K562 (cell line): Measurements from ENCODE around the gene ACSL6. TPM values are rescaled to one million over a fixed set of nuclear protein-coding genes. Genes with fewer than 3 reads are reported as not detected.

ENCODE experiments used
- AFF4 ChIP-seq: sonication (generic); formaldehyde crosslinking; IDR thresholded peaks from 2 replicates; pipeline ENCODE4 v1.8.0; 2023; ENCODE audit warnings: mild to moderate bottlenecking, missing genetic modification reagents
- CBFA2T2 ChIP-seq: fragments of 450-650 bp; conservative IDR thresholded peaks from 2 replicates; pipeline ENCODE4 v1.6.1; 2017; ENCODE audit warnings: mild to moderate bottlenecking
- ETV6 ChIP-seq, 3 experiments: fragments of 150-350 bp in 1 of 3; sonication (generic) in 1 of 3; formaldehyde crosslinking in 1 of 3; IDR thresholded peaks; 2 replicates each; pipeline versions ENCODE4 v1.6.1 to v1.8.0; 2014 to 2022; ENCODE audit warnings: borderline replicate concordance in 2 of 3, low read depth in 2 of 3, antibody characterized with exemption in 1 of 3, low read length in 1 of 3, mild to moderate bottlenecking in 1 of 3, missing genetic modification reagents in 1 of 3
- FUS ChIP-seq: fragments of 200-400 bp; formaldehyde crosslinking; optimal IDR thresholded peaks from 2 replicates; pipeline ENCODE3; 2017; ENCODE audit warnings: low read depth, low read length
- MAX ChIP-seq: sonication (generic); formaldehyde crosslinking; IDR thresholded peaks from 2 replicates; pipeline ENCODE4 v1.9.0; 2022; ENCODE audit warnings: mild to moderate bottlenecking, missing genetic modification reagents
- MITF ChIP-seq: IDR thresholded peaks from 2 replicates; pipeline ENCODE4 v1.6.1; 2014; ENCODE audit warnings: antibody characterized with exemption
- NCOA2 ChIP-seq, 2 experiments: fragments of 450-650 bp; IDR thresholded peaks; 2 replicates each; pipeline ENCODE4 v1.6.1; 2018; ENCODE audit warnings: mild to moderate bottlenecking in 2 of 2, moderate library complexity in 1 of 2; ENCODE audit not compliant: partially characterized antibody in 2 of 2
- NCOA4 ChIP-seq: fragments of 450-650 bp; IDR thresholded peaks from 2 replicates; pipeline ENCODE4 v1.6.1; 2018; ENCODE audit warnings: mild to moderate bottlenecking; ENCODE audit not compliant: partially characterized antibody
- NCOR1 ChIP-seq: fragments of 450-650 bp; IDR thresholded peaks from 2 replicates; pipeline ENCODE4 v1.6.1; 2016; ENCODE audit warnings: mild to moderate bottlenecking, moderate library complexity
- NEUROD1 ChIP-seq: fragments of 150-350 bp; IDR thresholded peaks from 2 replicates; pipeline ENCODE4 v1.6.1; 2014; ENCODE audit warnings: borderline replicate concordance, low read length, low read depth; ENCODE audit not compliant: partially characterized antibody
- NONO ChIP-seq, 2 experiments: fragments of 200-400 bp in 1 of 2; fragments of 450-650 bp in 1 of 2; formaldehyde crosslinking in 1 of 2; IDR thresholded peaks; 2 replicates each; pipeline ENCODE4 v1.6.1; 2017; ENCODE audit warnings: low read depth in 2 of 2, mild to moderate bottlenecking in 2 of 2, moderate library complexity in 2 of 2, low read length in 1 of 2
- NR1H2 ChIP-seq: sonication (generic); formaldehyde crosslinking; IDR thresholded peaks from 2 replicates; pipeline ENCODE4 v1.4.0; 2020; ENCODE audit warnings: mild to moderate bottlenecking, missing genetic modification reagents
- SNRNP70 ChIP-seq: fragments of 200-400 bp; formaldehyde crosslinking; optimal IDR thresholded peaks from 2 replicates; pipeline ENCODE3; 2017; ENCODE audit warnings: low read depth, low read length
- STAT5A ChIP-seq: IDR thresholded peaks from 2 replicates; pipeline ENCODE4 v1.6.1; 2012; ENCODE audit warnings: low read length, inconsistent platforms, borderline replicate concordance
- ZNF609 ChIP-seq: sonication (generic); formaldehyde crosslinking; IDR thresholded peaks from 2 replicates; pipeline ENCODE4 v1.8.1; 2023; ENCODE audit warnings: missing genetic modification reagents, mild to moderate bottlenecking, borderline replicate concordance
- polyA plus RNA-seq, 8 experiments: library from polyadenylated mRNA; depleted of rRNA in 4 of 8; stranded (reverse) in 5 of 8; unstranded in 3 of 8; fragments of >200 nt; fragmentation: Nextera tagmentation in 2 of 8; fragmentation: Illumina TruSeq in 1 of 8; extraction: Ambion mirVana in 2 of 8; extraction: Trizol in 1 of 8; gene quantifications; 2 replicates each; pipeline versions ENCODE4 v1.2.1 to v1.2.3, GENCODE V29; 2011 to 2014; ENCODE audit warnings: inconsistent platforms in 1 of 8, missing spikeins in 1 of 8
- total RNA-seq, 7 experiments: library from RNA; depleted of rRNA in 6 of 7; stranded (reverse); fragments of >200 nt in 6 of 7; fragmentation: Illumina TruSeq in 2 of 7; extraction: Trizol in 2 of 7; gene quantifications; 2 replicates each; pipeline versions ENCODE4 v1.2.1 to v1.2.3, GENCODE V29; 2011 to 2021; ENCODE audit warnings: low replicate concordance in 1 of 7

Gene ACSL6
- total and polyA plus RNA-seq, 9 of the 15 experiments (the other 6 are each of a cell fraction or from before 2014, with no cell fraction given): 0.50 to 1.5 (median 0.69) TPM

- peak; percentile 53 for TF ChIP-seq NEUROD1
- TF ChIP-seq CBFA2T2: peak; percentile 97
- no peak for TF ChIP-seq NCOA2 (IDR thresholded peaks at IDR 0.05; ENCODE audit: partially characterized antibody in 2 of 2)
- TF ChIP-seq MAX: peak; percentile 44; the same call in 1 of the 2 replicates
- TF ChIP-seq ZNF609 (CRISPR knock-in tag): 0 out of 2 replicates have a peak, but pooled peaks have one; percentile 37
- TF ChIP-seq AFF4 (CRISPR knock-in tag): no peak
- TF ChIP-seq NONO (IDR thresholded peaks at IDR 0.05; ENCODE audit: low read depth in 2 of 2, low read length in 1 of 2): no peak
- no peak for TF ChIP-seq ETV6 (IDR thresholded peaks at IDR 0.05; ENCODE audit: borderline replicate concordance in 1 of 2, low read depth in 2 of 2, low read length in 1 of 2)
- no peak for TF ChIP-seq ETV6 (CRISPR knock-in tag; IDR thresholded peaks at IDR 0.05; ENCODE audit: borderline replicate concordance)
- TF ChIP-seq NR1H2 (CRISPR knock-in tag): no peak
- TF ChIP-seq NCOA4: no peak
- 0 out of 2 replicates have a peak, but pooled peaks have one; percentile 23 for TF ChIP-seq MITF
- no peak for TF ChIP-seq FUS
- peak; percentile 98 for TF ChIP-seq NCOR1
- TF ChIP-seq SNRNP70: no peak
- TF ChIP-seq STAT5A: peak; percentile 83; the same call in 1 of the 2 replicates
Observed at GRCh38 chr5:131996210-131997025, 15.0 kb downstream of the ACSL6 start (continued).
